M059J (cell line): ENCODE results near the gene PDHX. TPM values are rescaled to one million over a fixed set of nuclear protein-coding genes. Genes with fewer than 3 reads are reported as not detected.
A peak's percentile ranks its signal among the peaks of the same experiment; 100 is the strongest.

ENCODE experiments used
- DNase-seq: peaks from one replicate; pipeline ENCODE4 v3.0.0-alpha.2; 2012; ENCODE audit warnings: low read depth
- total RNA-seq: library from RNA; depleted of rRNA; stranded (reverse); fragments of >200 nt; shearing (Covaris generic); gene quantifications from 2 replicates; pipeline ENCODE4 v1.2.3, GENCODE V29; 2014

Gene PDHX
- total RNA-seq, 1 experiment from 2014 or later, result 81.7 TPM

DNA sequence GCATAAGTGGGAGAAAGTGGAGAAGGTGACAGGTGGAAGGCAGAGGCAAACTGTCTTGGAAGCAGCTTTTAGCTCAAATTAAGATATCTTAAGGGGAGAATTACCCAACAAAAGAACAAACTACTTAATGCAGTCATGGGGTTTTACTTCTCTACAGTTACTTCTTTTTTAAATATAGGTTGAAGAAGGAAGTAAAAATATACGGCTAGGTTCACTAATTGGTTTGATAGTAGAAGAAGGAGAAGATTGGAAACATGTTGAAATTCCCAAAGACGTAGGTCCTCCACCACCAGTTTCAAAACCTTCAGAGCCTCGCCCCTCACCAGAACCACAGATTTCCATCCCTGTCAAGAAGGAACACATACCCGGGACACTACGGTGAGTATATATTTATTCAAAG, 40.8 kb downstream of the PDHX start:
- no peak for DNase-seq

DNA sequence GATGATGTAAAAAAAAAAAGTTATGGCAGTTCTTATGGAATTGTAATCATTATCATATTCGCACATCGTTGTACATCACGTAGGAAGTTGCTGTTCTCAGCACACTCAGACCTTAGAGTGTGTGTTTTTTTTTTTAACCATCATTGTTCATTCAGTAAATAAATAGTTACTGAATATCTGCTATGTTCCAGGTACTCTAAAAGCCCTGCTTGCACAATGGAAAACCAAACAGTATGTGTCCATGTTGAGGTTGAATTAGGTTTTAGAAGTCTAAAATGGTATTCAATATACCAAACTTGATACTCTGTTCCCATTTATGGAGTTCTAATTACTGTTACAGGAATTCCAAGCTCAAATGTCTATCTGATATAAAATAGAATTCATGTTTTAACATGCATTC, 41.2 kb downstream of the PDHX start:
- DNase-seq, result no peak

DNA sequence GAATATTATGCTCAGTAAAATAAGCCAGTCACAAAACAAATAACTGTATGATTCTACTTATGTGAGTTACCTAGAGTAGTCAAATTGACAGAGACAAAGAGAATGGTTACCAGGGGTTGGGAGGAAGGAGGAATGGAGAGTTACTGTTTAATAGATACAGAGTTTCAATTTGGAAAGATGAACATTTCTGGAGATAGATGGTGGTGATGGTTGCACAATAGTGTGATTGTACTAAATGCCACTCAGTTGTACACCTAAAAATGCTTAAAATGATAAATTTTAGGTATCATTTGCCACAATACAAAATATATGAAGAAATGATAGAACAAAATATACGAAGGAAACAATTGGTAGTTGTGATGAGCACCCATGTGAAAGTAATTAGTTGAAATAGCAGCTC, 43.4 kb downstream of the PDHX start:
- no peak for DNase-seq

DNA sequence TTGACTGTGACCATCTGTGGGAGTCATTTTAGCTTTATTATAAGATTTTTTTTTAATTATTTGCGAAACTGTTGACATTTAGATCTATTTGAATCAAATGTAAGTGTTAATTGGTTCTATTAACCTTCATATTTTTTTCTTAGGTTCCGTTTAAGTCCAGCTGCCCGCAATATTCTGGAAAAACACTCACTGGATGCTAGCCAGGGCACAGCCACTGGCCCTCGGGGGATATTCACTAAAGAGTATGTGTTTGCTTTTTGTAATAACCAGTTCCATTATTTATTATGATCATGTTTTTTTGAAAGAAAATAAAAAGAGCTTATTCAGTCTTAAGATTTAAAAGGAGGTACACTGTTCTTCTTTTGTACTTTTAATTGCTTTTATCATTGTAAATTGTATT, 43.9 kb downstream of the PDHX start:
- DNase-seq, result no peak

DNA sequence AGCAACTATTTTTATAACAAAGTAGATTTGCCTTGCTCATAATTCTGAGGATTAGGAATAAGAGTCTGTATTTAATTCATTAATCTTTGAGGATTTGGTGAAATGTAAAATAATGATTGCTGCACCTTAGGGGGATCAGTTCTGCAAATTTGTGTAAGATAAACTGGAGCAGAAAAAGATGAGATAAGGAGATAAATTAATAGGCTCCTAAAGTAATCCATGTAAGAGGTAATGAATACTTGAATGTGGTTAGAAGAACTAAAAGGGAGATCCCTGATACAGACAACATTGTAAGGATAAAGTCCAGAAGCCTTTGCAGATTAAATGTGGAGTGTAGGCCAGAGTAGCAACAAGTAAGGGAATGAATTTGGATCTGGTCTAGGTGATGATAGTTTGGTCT, 45.6 kb downstream of the PDHX start:
- no peak for DNase-seq

DNA sequence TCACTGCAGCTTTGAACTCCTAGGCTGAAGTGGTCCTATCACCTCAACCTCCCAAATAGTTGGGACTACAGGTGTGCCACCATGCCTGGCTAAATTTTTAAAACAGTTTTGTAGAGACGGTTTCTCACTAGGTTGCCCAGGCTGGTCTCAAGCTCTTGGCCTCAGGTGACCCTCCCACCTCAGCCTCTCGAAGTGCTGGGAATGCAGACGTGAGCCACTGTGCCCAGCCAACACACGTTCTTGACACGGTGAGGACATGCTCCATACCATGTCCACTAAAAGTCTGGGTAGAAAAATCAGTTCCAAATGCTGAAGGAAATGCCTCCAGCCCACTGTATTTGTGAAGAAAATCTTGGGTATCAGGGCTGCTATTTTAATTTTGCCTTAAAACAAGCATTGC, 46.9 kb downstream of the PDHX start:
- DNase-seq, result no peak

DNA sequence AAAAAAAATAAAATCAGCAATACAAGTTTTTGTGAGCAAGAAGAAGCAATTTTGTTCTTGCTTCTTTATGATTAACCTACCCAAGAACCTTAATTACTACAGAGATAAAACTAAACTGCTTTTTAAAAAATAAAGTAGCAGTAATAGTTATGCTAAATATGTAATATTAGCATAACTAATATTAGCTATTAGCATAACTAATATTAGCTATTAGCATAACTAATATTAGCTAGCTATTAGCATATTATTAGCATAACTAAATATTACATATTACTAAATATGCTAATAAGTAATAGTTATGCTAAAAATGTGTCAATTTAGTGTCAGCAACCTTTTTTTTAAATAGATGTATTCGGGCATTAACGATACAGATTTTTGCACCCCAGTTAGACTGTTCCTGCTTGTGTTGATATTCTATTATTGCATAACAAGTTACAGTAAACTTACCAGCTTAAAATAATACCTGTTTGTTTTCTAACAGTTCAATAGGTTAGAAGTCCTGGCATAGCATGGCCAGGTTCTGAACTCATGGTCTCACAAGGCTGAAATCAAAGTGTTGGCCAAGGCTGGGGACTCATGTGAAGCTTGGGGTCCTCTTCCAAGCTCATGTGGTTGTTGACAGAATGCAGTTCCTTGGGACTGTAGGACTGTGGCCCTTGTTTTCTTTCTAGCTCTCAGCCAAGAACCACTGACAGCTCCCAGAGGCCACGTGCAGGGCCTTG, 48.4 kb downstream of the PDHX start:
- DNase-seq, result no peak

DNA sequence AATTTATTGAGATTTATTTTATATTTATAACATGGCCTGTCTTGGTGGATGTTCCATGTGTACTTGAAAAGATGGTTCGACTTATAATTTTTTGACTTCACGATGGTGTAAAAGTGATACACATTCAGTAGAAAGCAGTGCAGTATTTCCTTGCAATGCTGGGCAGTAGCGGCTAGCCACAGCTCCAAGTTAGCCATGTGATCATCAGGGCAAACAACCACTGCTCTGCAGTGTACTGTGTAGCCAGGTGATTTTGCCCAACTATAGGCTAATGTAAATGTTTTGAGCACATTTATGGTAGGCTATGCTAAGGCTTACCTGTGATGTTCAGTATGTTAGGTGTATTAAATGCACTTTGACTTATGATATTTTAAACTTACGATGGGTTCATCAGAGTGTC, 52.4 kb downstream of the PDHX start:
- DNase-seq, result no peak

DNA sequence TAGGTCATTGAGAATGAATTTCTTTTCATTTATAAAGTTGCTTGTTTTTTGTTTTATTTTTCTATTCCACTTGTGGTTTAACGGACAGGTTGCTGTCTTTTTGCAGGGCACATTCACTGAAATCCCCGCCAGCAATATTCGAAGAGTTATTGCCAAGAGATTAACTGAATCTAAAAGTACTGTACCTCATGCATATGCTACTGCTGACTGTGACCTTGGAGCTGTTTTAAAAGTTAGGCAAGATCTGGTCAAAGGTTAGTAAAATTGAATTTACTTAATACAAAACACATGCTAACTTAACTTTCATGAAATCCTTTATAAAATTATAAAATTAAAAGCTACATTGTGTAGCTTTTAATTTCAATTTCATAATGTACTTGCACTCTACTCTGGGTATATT, 53.6 kb downstream of the PDHX start:
- DNase-seq, result no peak

DNA sequence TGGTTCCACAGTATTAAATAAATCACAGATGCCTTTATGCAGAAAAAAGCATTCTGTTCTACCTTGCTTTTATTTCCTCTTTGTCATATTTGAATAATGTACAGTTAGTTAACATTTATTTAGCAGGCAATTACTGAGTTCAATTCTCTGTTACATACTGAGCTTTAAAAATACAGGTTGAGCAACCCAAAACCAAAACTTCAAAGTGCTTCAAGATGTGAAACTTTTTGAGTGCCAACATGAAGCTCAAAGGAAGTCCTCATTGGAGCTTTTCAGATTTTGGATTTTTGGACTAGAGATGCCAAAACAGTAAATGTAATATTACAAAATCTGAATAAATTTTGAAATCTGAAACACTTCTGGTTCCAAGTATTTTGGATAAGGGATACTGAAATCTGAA, 54.1 kb downstream of the PDHX start:
- DNase-seq, result no peak

DNA sequence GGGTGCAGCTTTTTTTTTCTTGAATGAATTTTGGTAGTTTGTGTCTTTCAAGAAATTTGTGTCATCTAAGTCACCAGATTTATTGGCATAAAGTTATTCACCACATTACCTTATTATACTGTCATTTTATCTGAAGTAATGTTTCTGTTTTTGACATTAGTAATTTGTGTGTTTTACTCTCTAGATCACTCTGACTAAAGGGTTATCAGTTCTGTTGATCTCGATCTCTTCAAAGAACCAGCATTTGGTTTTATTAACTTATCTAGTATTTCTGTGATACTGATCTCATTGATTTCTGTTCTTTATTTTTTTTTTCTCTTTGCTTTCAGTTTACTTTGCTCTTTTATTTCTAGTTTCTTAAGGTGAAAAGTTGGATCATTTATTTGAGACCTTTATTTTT, 55.5 kb downstream of the PDHX start:
- DNase-seq, result no peak

DNA sequence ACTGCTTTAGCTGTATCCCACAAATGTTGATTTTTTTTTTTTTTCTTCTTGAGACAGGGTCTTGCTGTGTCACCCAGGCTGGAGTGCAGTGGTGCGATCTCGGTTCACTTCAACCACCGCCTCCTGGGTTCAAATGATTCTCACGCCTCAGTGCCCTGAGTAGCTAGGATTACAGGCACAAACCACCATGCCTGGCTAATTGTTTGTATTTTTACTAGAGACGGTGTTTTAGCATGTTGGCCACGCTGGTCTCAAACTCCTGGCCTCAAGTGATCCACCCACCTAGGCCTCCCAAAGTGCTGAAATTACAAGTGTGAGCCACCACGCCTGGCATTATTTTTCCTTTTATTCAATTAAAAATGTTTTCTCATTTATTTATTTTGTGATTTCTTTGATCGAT, 55.9 kb downstream of the PDHX start:
- peak; percentile 39 for DNase-seq

DNA sequence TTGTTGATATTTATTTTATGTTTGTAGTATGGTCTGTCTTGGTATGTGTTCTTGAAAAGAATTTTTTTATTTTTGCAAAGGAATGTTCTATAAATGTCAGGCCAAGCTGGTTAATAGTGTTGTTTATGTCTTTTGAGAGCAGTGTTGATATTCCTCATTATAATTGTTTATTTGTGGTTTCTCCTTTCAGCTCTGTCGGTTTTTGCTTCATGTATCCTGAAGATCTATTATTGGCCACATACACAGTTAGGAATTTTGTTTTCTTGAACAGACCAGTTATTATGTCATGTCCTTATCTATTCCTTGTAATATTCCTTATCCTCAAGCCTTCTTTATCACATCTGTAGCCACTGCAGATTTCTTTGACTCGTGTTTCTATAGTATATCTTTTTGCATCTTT, 56.5 kb downstream of the PDHX start:
- peak; percentile 90 for DNase-seq

DNA sequence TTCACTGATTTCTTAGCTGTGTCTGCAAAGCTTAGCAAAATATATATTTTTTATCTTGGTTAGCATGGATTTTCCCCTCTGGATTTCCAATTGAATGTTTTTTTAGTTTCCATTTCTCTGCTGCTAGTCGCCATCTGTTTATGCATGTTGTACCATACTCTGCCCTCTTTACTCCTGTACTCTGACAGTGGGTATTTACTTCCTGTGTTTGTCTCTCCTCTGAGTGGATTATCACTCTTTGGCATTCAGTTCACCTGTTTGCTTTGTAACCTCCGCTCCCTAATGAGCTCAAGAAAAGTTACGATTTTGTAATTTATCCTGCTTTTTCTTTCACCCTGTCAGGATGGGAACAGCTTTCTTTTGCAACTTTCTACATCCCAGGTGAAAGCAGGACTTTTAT, 59.1 kb downstream of the PDHX start:
- peak; percentile 17 for DNase-seq

DNA sequence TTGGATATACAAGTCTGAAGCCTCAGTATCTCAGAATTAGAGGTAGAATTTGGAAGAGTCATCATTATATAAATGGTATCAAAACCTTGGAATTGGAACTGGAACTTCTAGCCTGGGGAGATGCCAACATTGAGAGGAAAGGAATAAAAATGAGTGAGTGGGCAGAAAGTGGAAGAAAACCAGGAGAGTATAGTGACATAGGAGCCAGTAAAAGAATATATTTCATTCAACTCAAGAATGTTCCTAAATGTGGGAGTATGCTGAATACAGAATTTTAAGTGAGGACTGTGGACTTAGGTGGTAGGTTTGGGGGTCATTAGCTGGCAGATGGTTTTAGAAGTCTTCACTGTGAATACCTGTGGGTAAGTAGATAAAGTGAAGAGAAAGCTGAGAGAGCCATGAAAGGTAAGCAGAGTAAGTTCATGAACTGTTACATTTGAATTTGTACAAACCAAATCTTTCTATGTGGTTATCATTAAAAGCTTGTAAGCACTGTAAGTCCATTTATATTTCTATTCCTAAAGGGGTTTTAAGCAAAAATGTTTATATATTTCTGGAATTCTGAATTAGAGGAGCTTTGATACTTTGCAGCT, 60.2 kb downstream of the PDHX start:
- DNase-seq, result peak; percentile 61

DNA sequence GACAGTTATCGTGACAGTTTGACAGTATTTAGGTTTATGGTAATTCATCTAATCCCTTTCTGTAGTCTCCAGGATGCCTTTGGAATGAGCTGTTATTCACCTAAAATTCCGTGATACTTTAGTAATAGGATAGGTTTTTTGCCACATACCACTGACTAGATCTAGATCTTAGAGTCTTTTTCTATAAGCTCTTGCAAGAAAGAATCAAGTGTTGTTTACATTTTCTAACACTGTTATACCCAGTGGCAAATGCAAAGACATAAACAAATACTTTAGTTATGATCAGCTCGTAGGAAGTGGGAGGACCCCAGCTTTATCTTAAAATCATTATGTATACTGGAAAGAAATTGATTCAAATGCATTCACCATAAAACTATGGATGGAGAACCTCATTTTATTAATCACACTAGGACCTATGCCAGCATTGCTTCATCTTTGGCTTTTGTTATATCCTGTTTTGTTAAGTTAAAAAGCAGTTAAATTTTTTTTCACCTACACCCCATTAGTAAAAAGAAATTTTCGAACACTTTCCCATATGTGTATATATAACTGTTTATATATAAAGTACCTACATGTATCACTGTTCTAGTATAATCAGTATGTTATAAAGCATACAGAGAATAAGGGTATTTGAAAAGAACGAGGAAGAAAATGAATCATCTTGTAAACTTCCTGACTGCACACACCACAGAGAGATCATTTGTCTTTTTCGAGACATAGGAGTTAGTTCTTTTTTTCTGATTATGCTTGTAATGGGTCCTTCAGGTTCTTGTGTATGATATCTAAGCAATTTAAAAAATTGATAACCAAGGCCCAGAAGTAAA, 60.9 kb downstream of the PDHX start:
- peak; percentile 95 for DNase-seq

DNA sequence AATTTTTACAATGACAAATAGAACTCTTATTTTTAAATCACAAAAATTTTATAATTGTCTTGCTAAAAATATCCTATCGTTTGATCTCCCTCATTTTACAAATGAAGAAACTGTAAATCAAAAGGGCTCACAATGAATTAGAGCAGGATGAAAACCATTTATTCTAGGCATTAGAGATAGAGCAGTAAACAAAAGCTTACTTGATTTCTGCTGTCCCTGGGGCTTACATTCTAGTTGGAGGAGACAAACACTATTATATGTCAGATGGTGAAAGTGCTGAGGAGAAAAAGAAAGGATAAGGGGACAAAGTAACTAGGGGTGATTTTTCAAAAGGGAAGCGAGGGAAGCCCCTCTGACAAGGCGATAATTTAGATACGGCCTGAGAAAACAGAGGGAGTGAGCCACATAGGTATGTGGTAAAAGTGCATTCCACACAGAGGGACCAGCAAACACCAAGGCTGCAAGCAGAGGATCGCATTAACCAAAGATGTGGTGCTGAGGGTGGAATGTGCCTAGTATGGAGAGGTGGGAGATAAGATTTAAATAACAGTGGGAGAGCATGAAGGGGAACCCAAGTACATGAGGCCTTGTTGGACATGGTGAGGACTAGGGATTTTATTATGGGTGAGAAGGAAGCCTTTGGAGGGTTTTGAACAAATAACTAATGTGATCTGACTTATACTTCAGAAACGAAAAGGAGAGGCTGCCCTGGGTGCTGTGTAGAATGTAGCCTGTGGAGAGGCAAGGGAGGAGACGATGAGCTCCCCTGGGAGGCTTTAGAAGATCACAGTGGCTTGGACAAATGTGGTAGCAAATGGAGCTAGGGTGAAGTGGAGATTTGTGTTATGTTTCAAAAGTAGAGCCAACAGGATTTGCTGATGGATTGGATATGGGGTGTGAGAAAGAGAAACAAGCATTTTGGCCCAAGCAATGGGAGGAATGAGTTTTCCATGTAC, 62.1 kb downstream of the PDHX start:
- peak; percentile 49 for DNase-seq

DNA sequence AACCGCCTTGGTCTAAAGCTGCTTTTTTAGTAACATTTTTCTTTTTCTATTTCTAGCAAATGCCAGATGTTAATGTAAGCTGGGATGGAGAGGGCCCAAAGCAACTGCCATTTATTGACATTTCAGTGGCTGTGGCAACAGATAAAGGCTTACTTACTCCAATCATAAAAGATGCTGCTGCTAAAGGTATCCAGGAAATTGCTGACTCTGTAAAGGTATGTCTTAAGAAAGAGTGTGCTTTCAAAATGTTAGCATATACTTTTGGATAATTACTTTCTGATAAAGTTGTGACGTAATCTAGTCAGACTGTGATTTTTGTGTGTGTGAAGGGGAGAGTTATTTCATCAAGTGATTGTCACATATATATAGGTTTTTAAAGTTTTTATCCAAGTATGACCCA, 68.1 kb downstream of the PDHX start:
- no peak for DNase-seq

DNA sequence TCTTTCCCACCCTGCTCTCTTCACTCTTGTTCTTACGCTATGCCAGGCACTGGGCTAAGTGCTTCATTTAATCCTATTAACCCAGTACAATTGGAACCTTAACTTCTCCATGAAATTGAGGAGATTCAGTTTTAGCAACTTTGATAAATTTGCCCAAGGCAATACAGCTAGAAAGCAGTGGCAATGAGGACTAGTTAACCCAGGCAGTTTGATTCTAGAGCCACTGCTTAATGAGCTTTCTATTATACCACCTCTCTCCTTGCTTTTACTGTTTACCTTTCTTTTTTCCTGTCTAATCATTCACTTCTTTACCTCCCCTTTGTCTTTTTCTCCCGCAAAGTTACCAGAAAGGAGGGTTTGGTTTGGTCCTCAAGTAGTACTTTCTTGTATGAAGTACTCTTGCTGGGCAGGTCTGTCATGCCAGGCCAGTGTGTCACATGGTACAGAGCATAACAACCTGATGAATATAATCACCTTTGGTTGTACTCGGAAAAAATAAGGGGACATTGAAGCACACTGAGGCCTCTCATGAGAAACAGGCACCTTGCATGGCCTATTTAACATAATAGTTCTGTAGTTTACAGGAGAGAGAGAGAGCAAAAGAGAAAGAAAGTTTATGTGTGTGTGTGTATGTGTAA, 70.6 kb downstream of the PDHX start:
- DNase-seq, result no peak

DNA sequence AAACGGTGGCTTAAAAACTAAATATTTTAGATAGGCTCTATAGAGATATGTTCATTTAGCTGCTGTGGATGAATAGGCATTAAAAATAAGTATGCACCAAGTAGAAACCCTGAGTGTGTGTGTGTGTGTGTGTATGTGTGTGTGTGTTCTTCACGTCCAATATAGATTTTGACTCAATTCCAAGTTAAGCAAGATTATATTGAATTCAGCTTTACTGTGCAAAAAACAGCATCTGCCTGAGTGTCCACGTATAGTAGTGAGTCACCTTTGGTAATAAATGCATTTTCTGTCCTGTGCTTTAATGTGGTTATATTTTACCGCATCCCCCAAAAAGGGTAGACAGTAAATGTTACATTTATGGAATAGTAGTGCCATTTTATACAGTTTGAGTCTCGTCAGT, 71.2 kb downstream of the PDHX start:
- DNase-seq, result no peak
